PC-9 (cell line): ENCODE measurements around the gene KCTD12. TPM values are rescaled to one million over a fixed set of nuclear protein-coding genes. Genes with fewer than 3 reads are reported as not detected.

Experiments used
- Bru-seq: library from RNA; stranded (reverse); fragments of 400-500 nt; gene quantifications from one replicate; lab custom pipeline; 2021; lab: Mats Ljungman, UMichigan
- BruChase-seq, 2 experiments: library from RNA; stranded (reverse); fragments of 400-500 nt; gene quantifications; one replicate each; lab custom pipeline; 2021; lab: Mats Ljungman, UMichigan
- BruUV-seq: library from RNA; stranded (reverse); fragments of 400-500 nt; replicated peaks from 2 replicates; lab custom pipeline; 2021; lab: Mats Ljungman, UMichigan
- CTCF ChIA-PET: fragments of 300-600 bp; sonication (Branson Sonifier 250); formaldehyde crosslinking; loops from one replicate; lab custom pipeline; 2022; ENCODE audit warnings: antibody characterized with exemption; lab: Charles Lee
- POLR2A ChIA-PET: fragments of 300-600 bp; sonication (Branson Sonifier 250); formaldehyde crosslinking; loops from one replicate; lab custom pipeline; 2022; ENCODE audit warnings: antibody characterized with exemption; ENCODE audit not compliant: unreplicated experiment; lab: Charles Lee
- DNase-seq, 2 experiments: peaks; one replicate each; pipeline versions ENCODE4 v3.0.0 to v3.0.0-alpha.2; 2015 to 2022; ENCODE audit warnings: mixed read lengths in 1 of 2
- H2AFZ ChIP-seq: fragments of 200-600 bp; sonication (generic); 2 replicates; pipeline ENCODE4 v1.8.1; 2017; ENCODE audit warnings: antibody characterized with exemption
- H3F3A ChIP-seq: fragments of 200-600 bp; sonication (generic); 2 replicates; pipeline ENCODE4 v1.8.1; 2017; ENCODE audit warnings: antibody characterized with exemption, mild to moderate bottlenecking, low read depth; ENCODE audit not compliant: insufficient read depth
- H3K27ac ChIP-seq: fragments of 200-600 bp; sonication (generic); 2 replicates; pipeline ENCODE4 v1.6.1; 2016; ENCODE audit warnings: mixed run types
- H3K27me3 ChIP-seq: fragments of 200-600 bp; sonication (generic); 2 replicates; pipeline ENCODE4 v1.6.1; 2016; ENCODE audit warnings: low read depth, mixed run types; ENCODE audit not compliant: insufficient read depth
- H3K36me3 ChIP-seq: fragments of 200-600 bp; sonication (generic); 2 replicates; pipeline ENCODE4 v1.6.1; 2016; ENCODE audit warnings: low read depth, mixed run types
- H3K4me1 ChIP-seq: fragments of 200-600 bp; sonication (generic); replicated peaks from 2 replicates; pipeline ENCODE4 v1.6.1; 2016; ENCODE audit warnings: mixed run types; ENCODE audit not compliant: insufficient read depth
- H3K4me2 ChIP-seq: fragments of 200-600 bp; sonication (generic); 2 replicates; pipeline ENCODE4 v1.6.1; 2017; ENCODE audit warnings: mixed run types
- H3K4me3 ChIP-seq: fragments of 200-600 bp; sonication (generic); 2 replicates; pipeline ENCODE4 v1.6.1; 2016; ENCODE audit warnings: mixed run types
- H3K79me2 ChIP-seq: fragments of 200-600 bp; sonication (generic); 2 replicates; pipeline ENCODE4 v1.6.1; 2017; ENCODE audit warnings: low read depth, mixed run types
- H3K9me2 ChIP-seq: fragments of 200-600 bp; sonication (generic); 2 replicates; pipeline ENCODE4 v1.8.1; 2017; ENCODE audit warnings: mild to moderate bottlenecking; ENCODE audit not compliant: insufficient read depth
- H3K9me3 ChIP-seq: fragments of 200-600 bp; sonication (generic); 2 replicates; pipeline ENCODE4 v1.8.1; 2016; ENCODE audit warnings: low read depth; ENCODE audit not compliant: insufficient read depth
- H4K20me1 ChIP-seq: fragments of 200-600 bp; sonication (generic); 2 replicates; pipeline ENCODE4 v1.8.1; 2017; ENCODE audit not compliant: insufficient read depth
- EZH2 ChIP-seq: fragments of 200-600 bp; sonication (generic); IDR thresholded peaks from 2 replicates; pipeline ENCODE4 v1.8.0; 2017; ENCODE audit warnings: antibody characterized with exemption, low read depth
- intact Hi-C: fragments of 100-400 bp; cut with micrococcal nuclease; formaldehyde crosslinking; loops from one replicate; pipeline ENCODE4 v1.10.0; 2022; ENCODE audit not compliant: unreplicated experiment
- long read RNA-seq: library from polyadenylated mRNA; stranded (forward); transcript quantifications from one replicate; pipeline ENCODE4 v2.0.0, GENCODE V29; 2022
- total RNA-seq: library from RNA; stranded (reverse); gene quantifications from 2 replicates; pipeline ENCODE4 v1.2.3, GENCODE V29; 2021
- TF ChIP-seq, protein P1 (sequence below): fragments of 200-600 bp; sonication (generic); conservative IDR thresholded peaks from 2 replicates; pipeline ENCODE4 v1.6.1; 2017; ENCODE audit warnings: mixed run types, antibody characterized with exemption, mild to moderate bottlenecking, moderate library complexity

KCTD12 gene
- total RNA-seq = 0.15 TPM in 1 of 2 replicates, not detected in the other
- not detected for Bru-seq, nascent RNA
- percentile 19 among the genes with signal in this experiment for BruChase-seq, experiment 1, labeled RNA remaining after a 2-hour chase
- BruChase-seq, experiment 2, labeled RNA remaining after a 6-hour chase = percentile 31 among the genes with signal in this experiment
- long read RNA-seq = 0 reads

DNA sequence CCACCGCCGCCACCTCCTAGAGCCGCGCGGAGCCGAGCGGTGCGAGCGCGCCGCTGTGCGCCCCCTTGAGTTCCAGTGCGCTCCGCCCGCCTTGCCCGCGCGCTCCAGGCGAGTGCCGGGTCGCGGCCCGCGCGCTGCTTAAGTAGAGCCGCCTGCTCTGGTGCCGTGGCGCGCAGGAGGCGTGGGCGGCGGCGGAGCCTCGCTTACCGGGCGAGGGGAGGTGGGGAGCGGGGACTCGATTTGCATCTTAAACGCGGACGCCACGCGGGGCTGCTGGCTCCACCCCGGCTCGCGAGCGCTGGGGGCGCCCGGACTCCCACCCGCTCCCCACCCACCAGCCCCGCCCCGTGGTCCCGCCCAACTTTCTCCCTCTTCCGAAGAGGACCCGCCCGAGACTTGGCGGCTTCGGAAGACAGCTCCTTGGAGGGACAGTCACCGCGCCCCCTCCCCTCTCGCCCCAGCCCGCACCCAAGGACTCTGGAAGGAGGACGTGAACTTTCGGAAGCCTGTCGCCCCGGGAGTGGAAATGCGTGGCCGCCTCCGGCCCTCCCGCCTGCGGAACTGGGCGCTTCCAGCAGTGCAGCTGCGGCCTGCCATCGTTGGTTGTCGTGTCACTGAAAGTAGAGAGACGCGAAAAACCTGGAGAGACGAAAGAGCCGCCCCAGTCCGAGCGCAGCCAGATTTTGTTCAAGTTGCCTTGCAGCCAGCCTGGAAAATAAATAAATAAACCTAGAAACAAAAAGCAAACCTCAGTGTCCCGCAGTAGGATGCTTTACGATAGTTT is at the start of gene KCTD12:
Gene KCTD12, minus strand, starts transcription at position 114 of the 784 bp plus-strand sequence. CDS start 257 bp downstream, outside the sequence.
- no peaks in the 10 kb centered on the region for H3K4me1 ChIP-seq
- intact Hi-C loops = no loop called here

DNA sequence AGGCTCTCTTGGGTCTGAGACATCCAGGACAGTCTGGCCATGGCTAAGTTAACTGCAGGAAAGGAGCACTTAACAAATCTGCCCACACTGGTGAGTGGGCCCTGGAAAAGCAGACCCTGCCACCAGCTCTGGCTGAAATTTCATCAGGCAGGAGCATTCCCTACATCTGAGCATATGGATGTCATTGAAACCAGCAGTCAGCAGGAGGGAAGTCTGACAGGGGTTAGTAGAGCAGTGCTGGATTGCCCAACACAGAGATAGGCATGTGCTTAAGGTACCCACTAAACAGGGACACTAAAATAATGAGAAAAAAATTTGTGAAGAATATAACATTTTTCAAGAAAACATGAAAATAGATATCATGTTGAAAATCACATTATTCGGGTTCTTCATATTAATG is 48.5 kb upstream of the KCTD12 start:
- BruUV-seq = no TSS peak
- Histone ChIP-seq H3K79me2 (no peaks in the 10 kb centered on the region), H3K27ac (no peak overlapping the region), H4K20me1 (no peaks in the 10 kb centered on the region), H2AFZ (no peak overlapping the region), H3K4me1 (no peaks in the 10 kb centered on the region), H3K4me2 (no peak overlapping the region), H3K4me3 (no peak overlapping the region), H3K36me3 (no peaks in the 10 kb centered on the region), H3K9me3 (0 out of 2 replicates have a peak, but pooled peaks cover 5% of the 10 kb centered on the region), H3K27me3 (no peaks in the 10 kb centered on the region), H3K9me2 (no peaks in the 10 kb centered on the region), H3F3A (no peaks in the 10 kb centered on the region)
- no peak for TF ChIP-seq EZH2
- TF ChIP-seq, protein P1, sequence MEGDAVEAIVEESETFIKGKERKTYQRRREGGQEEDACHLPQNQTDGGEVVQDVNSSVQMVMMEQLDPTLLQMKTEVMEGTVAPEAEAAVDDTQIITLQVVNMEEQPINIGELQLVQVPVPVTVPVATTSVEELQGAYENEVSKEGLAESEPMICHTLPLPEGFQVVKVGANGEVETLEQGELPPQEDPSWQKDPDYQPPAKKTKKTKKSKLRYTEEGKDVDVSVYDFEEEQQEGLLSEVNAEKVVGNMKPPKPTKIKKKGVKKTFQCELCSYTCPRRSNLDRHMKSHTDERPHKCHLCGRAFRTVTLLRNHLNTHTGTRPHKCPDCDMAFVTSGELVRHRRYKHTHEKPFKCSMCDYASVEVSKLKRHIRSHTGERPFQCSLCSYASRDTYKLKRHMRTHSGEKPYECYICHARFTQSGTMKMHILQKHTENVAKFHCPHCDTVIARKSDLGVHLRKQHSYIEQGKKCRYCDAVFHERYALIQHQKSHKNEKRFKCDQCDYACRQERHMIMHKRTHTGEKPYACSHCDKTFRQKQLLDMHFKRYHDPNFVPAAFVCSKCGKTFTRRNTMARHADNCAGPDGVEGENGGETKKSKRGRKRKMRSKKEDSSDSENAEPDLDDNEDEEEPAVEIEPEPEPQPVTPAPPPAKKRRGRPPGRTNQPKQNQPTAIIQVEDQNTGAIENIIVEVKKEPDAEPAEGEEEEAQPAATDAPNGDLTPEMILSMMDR = no peak
- intact Hi-C loops = no loop called here
- CTCF ChIA-PET = no interaction called here
- DNase-seq = no peak
- POLR2A ChIA-PET = no interaction called here

More for the DNA sequence above, at the start of gene KCTD12:
- DNase-seq = peak in 1 of 2 experiments; percentile 24
- Histone ChIP-seq H3K27ac (no peak within 1 kb of the TSS), H4K20me1 (no peaks in the 10 kb centered on the region), H3F3A (no peaks in the 10 kb centered on the region), H3K4me3 (no peak within 1 kb of the TSS), H3K9me3 (no peaks in the 10 kb centered on the region), H3K9me2 (no peaks in the 10 kb centered on the region), H2AFZ (no peak within 1 kb of the TSS), H3K27me3 (no peaks in the 10 kb centered on the region), H3K79me2 (no peaks in the 10 kb centered on the region), H3K36me3 (no peaks in the 10 kb centered on the region), H3K4me2 (no peak within 1 kb of the TSS)
- TF ChIP-seq, protein P1 = no peak
- no peak for TF ChIP-seq EZH2
- no TSS peak for BruUV-seq
- POLR2A ChIA-PET = no interaction called here
- CTCF ChIA-PET = no interaction called here

DNA sequence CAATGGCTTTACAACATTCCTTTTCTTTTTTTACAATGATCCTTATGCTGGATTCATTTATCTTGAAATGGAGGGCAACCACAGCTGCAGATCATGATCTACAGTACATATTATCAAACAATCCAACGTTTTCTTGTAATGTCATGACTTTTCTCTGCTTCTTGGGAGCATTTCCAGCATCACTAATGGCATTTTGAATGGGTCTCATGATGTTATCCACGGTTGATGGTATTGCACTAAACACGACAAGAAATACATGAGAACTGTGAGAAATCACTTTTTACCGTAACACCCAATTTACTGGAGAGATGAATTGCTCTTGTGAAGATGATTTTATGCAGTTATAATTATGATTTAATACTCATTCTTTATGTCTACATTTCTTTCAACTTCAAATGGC is 45.9 kb upstream of the KCTD12 start:
- Histone ChIP-seq H3F3A (no peaks in the 10 kb centered on the region), H3K27ac (no peak overlapping the region), H3K9me2 (no peaks in the 10 kb centered on the region), H3K27me3 (no peaks in the 10 kb centered on the region), H2AFZ (no peak overlapping the region), H3K9me3 (0 out of 2 replicates have a peak, but pooled peaks cover 5% of the 10 kb centered on the region), H3K4me2 (no peak overlapping the region), H3K4me1 (no peaks in the 10 kb centered on the region), H4K20me1 (no peaks in the 10 kb centered on the region), H3K4me3 (no peak overlapping the region), H3K36me3 (no peaks in the 10 kb centered on the region), H3K79me2 (no peaks in the 10 kb centered on the region)
- BruUV-seq = no TSS peak
- DNase-seq = no peak
- ChIA-PET POLR2A (no interaction called here), CTCF (no interaction called here)
- intact Hi-C loops = no loop called here
- TF ChIP-seq EZH2 = no peak
- TF ChIP-seq, protein P1 = no peak
